IMR-90 (cell line): ENCODE results near the gene MYBPHL. TPM values are rescaled to one million over a fixed set of nuclear protein-coding genes. Genes with fewer than 3 reads are reported as not detected.

Source experiments
- ATAC-seq: fragments of 200-7000 bp; cut with Tn5 transposase; 2 replicates; pipeline ENCODE4 v1.9.1; 2020; ENCODE audit warnings: low read depth, mild to moderate bottlenecking, moderate library complexity
- BruUV-seq: library from RNA; stranded (reverse); fragments of 400-500 nt; replicated peaks from 2 replicates; lab custom pipeline; 2021; lab: Mats Ljungman, UMichigan
- CTCF ChIA-PET: fragments of 300-600 bp; formaldehyde crosslinking; extraction: SDS; loops from one replicate; lab custom pipeline; 2021; ENCODE audit warnings: antibody characterized with exemption; lab: Yijun Ruan, JAX
- POLR2A ChIA-PET: fragments of 300-600 bp; sonication (Branson Sonifier 250); formaldehyde crosslinking; loops from one replicate; lab custom pipeline; 2022; ENCODE audit warnings: antibody characterized with exemption; ENCODE audit not compliant: unreplicated experiment; lab: Charles Lee
- DNase-seq: peaks from one replicate; pipeline ENCODE4 v3.0.0; 2013
- H2AFZ ChIP-seq: replicated peaks from 2 replicates; pipeline ENCODE3; 2013; ENCODE audit warnings: low read length, mild to moderate bottlenecking; ENCODE audit not compliant: poor library complexity
- H2AK5ac ChIP-seq: 2 replicates; pipeline ENCODE4 v1.6.1; 2013; ENCODE audit warnings: low read depth, low read length, inconsistent platforms
- H2AK9ac ChIP-seq: replicated peaks from 2 replicates; pipeline ENCODE3; 2013; ENCODE audit warnings: mild to moderate bottlenecking, low read depth, low read length, moderate library complexity; ENCODE audit not compliant: poor library complexity
- H2BK120ac ChIP-seq: 2 replicates; pipeline ENCODE4 v1.6.1; 2013; ENCODE audit warnings: low read depth, low read length, inconsistent platforms
- H2BK15ac ChIP-seq: 3 replicates; pipeline ENCODE4 v1.6.1; 2013; ENCODE audit warnings: low read depth, low read length, inconsistent platforms
- H2BK20ac ChIP-seq: 2 replicates; pipeline ENCODE4 v1.6.1; 2013; ENCODE audit warnings: low read depth, mild to moderate bottlenecking, inconsistent platforms, low read length, moderate library complexity
- H2BK5ac ChIP-seq: 2 replicates; pipeline ENCODE4 v1.6.1; 2013; ENCODE audit warnings: mild to moderate bottlenecking, low read depth, low read length, inconsistent platforms; ENCODE audit not compliant: poor library complexity, severe bottlenecking
- H3K14ac ChIP-seq: replicated peaks from 2 replicates; pipeline ENCODE4 v1.6.1; 2013; ENCODE audit warnings: low read depth, low read length, inconsistent platforms
- H3K18ac ChIP-seq: 2 replicates; pipeline ENCODE4 v1.6.1; 2013; ENCODE audit warnings: low read depth, low read length, control low read depth
- H3K23ac ChIP-seq: 2 replicates; pipeline ENCODE4 v1.6.1; 2013; ENCODE audit warnings: low read depth, low read length, inconsistent platforms
- H3K27ac ChIP-seq: 2 replicates; pipeline ENCODE4 v1.5.1; 2013; ENCODE audit warnings: mild to moderate bottlenecking, control low read depth, low read length; ENCODE audit not compliant: insufficient read depth
- H3K27me3 ChIP-seq: 2 replicates; pipeline ENCODE4 v1.6.1; 2013; ENCODE audit warnings: low read length; ENCODE audit not compliant: control insufficient read depth, insufficient read depth
- H3K36me3 ChIP-seq: 2 replicates; pipeline ENCODE4 v1.6.1; 2013; ENCODE audit warnings: low read length, mixed read lengths; ENCODE audit not compliant: control insufficient read depth, insufficient read depth
- H3K4ac ChIP-seq: 2 replicates; pipeline ENCODE4 v1.6.1; 2013; ENCODE audit warnings: low read depth, low read length, inconsistent platforms
- H3K4me1 ChIP-seq: 2 replicates; pipeline ENCODE4 v1.6.1; 2013; ENCODE audit warnings: low read length, mixed read lengths; ENCODE audit not compliant: control insufficient read depth, insufficient read depth
- H3K4me2 ChIP-seq: 2 replicates; pipeline ENCODE4 v1.6.1; 2013; ENCODE audit warnings: low read depth, mild to moderate bottlenecking, control low read depth, low read length, moderate library complexity
- H3K4me3 ChIP-seq: 2 replicates; pipeline ENCODE4 v1.5.1; 2013; ENCODE audit warnings: low read depth, mild to moderate bottlenecking, control low read depth, low read length, moderate library complexity; ENCODE audit not compliant: insufficient read depth
- H3K56ac ChIP-seq: 2 replicates; pipeline ENCODE4 v1.6.1; 2013; ENCODE audit warnings: low read length, inconsistent platforms; ENCODE audit not compliant: insufficient read depth; ENCODE audit errors: extremely low read depth
- H3K79me1 ChIP-seq, 2 experiments: 2 replicates each; pipeline ENCODE4 v1.6.1; 2013; ENCODE audit warnings: low read length in 2 of 2, inconsistent platforms in 1 of 2, low read depth in 1 of 2
- H3K9ac ChIP-seq: 2 replicates; pipeline ENCODE4 v1.6.1; 2013; ENCODE audit warnings: low read depth, low read length, control low read depth
- H3K9me1 ChIP-seq: 2 replicates; pipeline ENCODE4 v1.6.1; 2013; ENCODE audit warnings: low read length, inconsistent platforms; ENCODE audit not compliant: insufficient read depth
- H3K9me3 ChIP-seq: 2 replicates; pipeline ENCODE4 v1.6.1; 2013; ENCODE audit warnings: low read length; ENCODE audit not compliant: control insufficient read depth, insufficient read depth
- H4K20me1 ChIP-seq: 2 replicates; pipeline ENCODE4 v1.6.1; 2013; ENCODE audit warnings: low read length, inconsistent platforms; ENCODE audit not compliant: insufficient read depth
- H4K5ac ChIP-seq: 2 replicates; pipeline ENCODE4 v1.6.1; 2013; ENCODE audit warnings: mild to moderate bottlenecking, low read depth, low read length, control low read depth
- H4K8ac ChIP-seq, 2 experiments: 2 replicates each; pipeline ENCODE4 v1.6.1; 2013; ENCODE audit warnings: low read depth in 2 of 2, low read length in 2 of 2, control low read depth in 1 of 2, inconsistent platforms in 1 of 2
- H4K91ac ChIP-seq: 2 replicates; pipeline ENCODE4 v1.6.1; 2013; ENCODE audit warnings: low read depth, low read length, inconsistent platforms; ENCODE audit not compliant: insufficient read depth
- BHLHE40 ChIP-seq: fragments of 150-350 bp; IDR thresholded peaks from 2 replicates; pipeline ENCODE4 v1.6.1; 2016; ENCODE audit warnings: mild to moderate bottlenecking, low read depth, low read length
- CEBPB ChIP-seq: IDR thresholded peaks from 2 replicates; pipeline ENCODE4 v1.6.1; 2012; ENCODE audit warnings: low read depth, low read length, improper control_type of control experiment
- CHD1 ChIP-seq: IDR thresholded peaks from 2 replicates; pipeline ENCODE4 v1.6.1; 2012; ENCODE audit warnings: low read depth, low read length, improper control_type of control experiment
- CTCF ChIP-seq: conservative IDR thresholded peaks from 2 replicates; pipeline ENCODE4 v1.5.1; 2012; ENCODE audit warnings: mild to moderate bottlenecking, low read depth, low read length, improper control_type of control experiment
- ELK1 ChIP-seq: fragments of 150-350 bp; IDR thresholded peaks from 2 replicates; pipeline ENCODE4 v1.6.1; 2016; ENCODE audit warnings: low read depth, mild to moderate bottlenecking, low read length, moderate library complexity, borderline replicate concordance
- FOS ChIP-seq: fragments of 150-350 bp; IDR thresholded peaks from 2 replicates; pipeline ENCODE4 v1.6.1; 2016; ENCODE audit warnings: low read depth, low read length
- MAFK ChIP-seq: IDR thresholded peaks from 2 replicates; pipeline ENCODE4 v1.6.1; 2012; ENCODE audit warnings: low read depth, low read length, improper control_type of control experiment
- MAZ ChIP-seq: IDR thresholded peaks from 2 replicates; pipeline ENCODE4 v1.6.1; 2012; ENCODE audit warnings: low read depth, mild to moderate bottlenecking, low read length, improper control_type of control experiment, moderate library complexity, borderline replicate concordance
- MXI1 ChIP-seq: IDR thresholded peaks from 2 replicates; pipeline ENCODE4 v1.6.1; 2012; ENCODE audit warnings: low read depth, mild to moderate bottlenecking, low read length, moderate library complexity, borderline replicate concordance
- POLR2A ChIP-seq: IDR thresholded peaks from 2 replicates; pipeline ENCODE4 v1.6.1; 2012; ENCODE audit warnings: mild to moderate bottlenecking, low read depth, low read length
- RAD21 ChIP-seq: IDR thresholded peaks from 2 replicates; pipeline ENCODE4 v1.6.1; 2012; ENCODE audit warnings: low read length, improper control_type of control experiment
- RCOR1 ChIP-seq: IDR thresholded peaks from 2 replicates; pipeline ENCODE4 v1.6.1; 2012; ENCODE audit warnings: mild to moderate bottlenecking, low read length, improper control_type of control experiment; ENCODE audit not compliant: insufficient replicate concordance
- RFX5 ChIP-seq: IDR thresholded peaks from 2 replicates; pipeline ENCODE4 v1.8.0; 2012; ENCODE audit warnings: low read depth, mild to moderate bottlenecking, low read length, moderate library complexity
- SMC3 ChIP-seq: fragments of 150-350 bp; IDR thresholded peaks from 2 replicates; pipeline ENCODE4 v1.6.1; 2016; ENCODE audit warnings: low read depth, mild to moderate bottlenecking, antibody characterized with exemption, low read length, moderate library complexity
- USF2 ChIP-seq: fragments of 150-350 bp; IDR thresholded peaks from 2 replicates; pipeline ENCODE4 v1.6.1; 2017; ENCODE audit warnings: mild to moderate bottlenecking, antibody characterized with exemption, low read length, low read depth
- WGBS, 2 experiments: methylation state at CpG; one replicate each; pipeline versions ENCODE4 v1.1.5 to v1.1.7; 2013; ENCODE audit warnings: missing lambda C conversion rate in 2 of 2; ENCODE audit not compliant: insufficient read length in 1 of 2; ENCODE audit errors: extremely low coverage in 2 of 2; 5-methylcytosine and 5-hydroxymethylcytosine counted together
- dilution Hi-C: fragments of 300-500 bp; cut with HindIII; formaldehyde crosslinking; loops from one replicate; pipeline ENCODE4 v1.14.3; 2018; ENCODE audit warnings: low sequenced_read_pairs; ENCODE audit not compliant: unreplicated experiment
- in situ Hi-C: fragments of 300-500 bp; cut with MboI; formaldehyde crosslinking; loops from 3 replicates; pipeline ENCODE4 v1.14.3; 2019; ENCODE audit warnings: low sequenced_read_pairs, inconsistent platforms, mixed read lengths
- intact Hi-C: fragments of 100-400 bp; cut with micrococcal nuclease; formaldehyde crosslinking; loops from 2 replicates; pipeline ENCODE4 v1.10.0; 2022
- polyA plus RNA-seq, 3 experiments: library from polyadenylated mRNA; depleted of rRNA; stranded (reverse); fragments of >200 nt; gene quantifications; 2 replicates each; pipeline ENCODE4 v1.2.3, GENCODE V29; 2012; ENCODE audit warnings: low replicate concordance in 1 of 3
- total RNA-seq: library from RNA; depleted of rRNA; stranded (reverse); fragments of >200 nt; gene quantifications from 2 replicates; pipeline ENCODE4 v1.2.3, GENCODE V29; 2012

MYBPHL gene
- total and polyA plus RNA-seq, 2 of the 4 experiments (the other 2 are of a cell fraction), result 0.07 TPM; not detected in 1

- ATAC-seq (no peak), DNase-seq (no peak)
- Histone ChIP-seq H4K20me1 (peaks cover 22% of the 10 kb centered on the region), H3K4me2 (no peak overlapping the region), H4K5ac (no peak overlapping the region), H2BK5ac (no peak overlapping the region), H2BK20ac (no peak overlapping the region), H3K9me3 (no peaks in the 10 kb centered on the region), H2AK9ac (peak overlapping the region; percentile 25), H4K8ac (no peak overlapping the region), H2AK5ac (peak overlapping the region; percentile 20; the same call in 1 of the 2 replicates), H3K36me3 (peaks cover 17% of the 10 kb centered on the region), H2BK120ac (no peak overlapping the region), H3K14ac (no peak overlapping the region), H3K4ac (no peak overlapping the region), H3K9ac (no peak overlapping the region), H2AFZ (peak overlapping the region; percentile 29), H3K4me3 (no peak overlapping the region), H3K23ac (no peak overlapping the region), H3K9me1 (peaks cover 14% of the 10 kb centered on the region), H3K56ac (no peak overlapping the region), H3K79me1 (peaks cover 0 to 17% of the 10 kb centered on the region in 2 experiments; a peak in 2 of 4 replicates), H3K27ac (no peak overlapping the region), H3K18ac (no peak overlapping the region), H3K4me1 (peaks cover 11% of the 10 kb centered on the region), H4K91ac (no peak overlapping the region), H2BK15ac (no peak overlapping the region), H3K27me3 (no peaks in the 10 kb centered on the region)
- dilution Hi-C loops (no loop called here), in situ Hi-C loops (no loop called here), intact Hi-C loops (no loop called here)
- BruUV-seq, result no TSS peak
- TF ChIP-seq USF2 (no peak), SMC3 (no peak), MAFK (no peak), MXI1 (no peak), CTCF (no peak), CHD1 (no peak), ELK1 (no peak), RCOR1 (no peak), RFX5 (no peak), MAZ (no peak), RAD21 (no peak), CEBPB (no peak), POLR2A (no peak), BHLHE40 (no peak), FOS (no peak)
- CTCF ChIA-PET, result no interaction called here
- 37% methylated on average over 4 of the region's 7 CpGs; no CpG with 5 or more reads in 1 of the 2 experiments for WGBS, 2 experiments
- POLR2A ChIA-PET, result no interaction called here
Observed at GRCh38 chr1:109242387-109242786, 64.4 kb downstream of the MYBPHL start.
